ENCODE data around the gene ARPC1B. TPM values are rescaled to one million over a fixed set of nuclear protein-coding genes. Genes with fewer than 3 reads are reported as not detected.
"Not testable (repeated sequence)": the region's sequence is repeated elsewhere in the genome, so short reads cannot be mapped to it uniquely, and the experiment has no call there.

Gene ARPC1B
- total RNA-seq, 1 donor from 2014 or later = 264 TPM

- no peak overlapping the region for H3K4me3 Mint-ChIP-seq (ENCODE audit: low read depth)
- peaks cover 62% of the 10 kb centered on the region for H3K36me3 Mint-ChIP-seq (ENCODE audit: low read depth)
- no peaks in the 10 kb centered on the region for H3K27me3 Mint-ChIP-seq (ENCODE audit: low read depth)
- H3K27ac Mint-ChIP-seq = no peak overlapping the region
- no peaks in the 10 kb centered on the region for H3K9me3 Mint-ChIP-seq
- DNase-seq (ENCODE audit: low spot score) = no peak
- intact Hi-C loops (cut with micrococcal nuclease) = no loop called here
- H3K4me1 Mint-ChIP-seq (ENCODE audit: low read depth) = no peaks in the 10 kb centered on the region
Measured at GRCh38 chr7:99355098-99355497, 19.4 kb upstream of the ARPC1B start.

- Mint-ChIP-seq H3K4me3 (ENCODE audit: low read depth) (no peak overlapping the region), H3K27me3 (ENCODE audit: low read depth) (no peaks in the 10 kb centered on the region), H3K9me3 (no peaks in the 10 kb centered on the region), H3K27ac (no peak overlapping the region), H3K4me1 (ENCODE audit: low read depth) (no peaks in the 10 kb centered on the region), H3K36me3 (ENCODE audit: low read depth) (peaks cover 60% of the 10 kb centered on the region)
- DNase-seq (ENCODE audit: low spot score) = no peak
- intact Hi-C loops (cut with micrococcal nuclease) = no loop called here
Measured at GRCh38 chr7:99357701-99358490, 16.6 kb upstream of the ARPC1B start.

DNA sequence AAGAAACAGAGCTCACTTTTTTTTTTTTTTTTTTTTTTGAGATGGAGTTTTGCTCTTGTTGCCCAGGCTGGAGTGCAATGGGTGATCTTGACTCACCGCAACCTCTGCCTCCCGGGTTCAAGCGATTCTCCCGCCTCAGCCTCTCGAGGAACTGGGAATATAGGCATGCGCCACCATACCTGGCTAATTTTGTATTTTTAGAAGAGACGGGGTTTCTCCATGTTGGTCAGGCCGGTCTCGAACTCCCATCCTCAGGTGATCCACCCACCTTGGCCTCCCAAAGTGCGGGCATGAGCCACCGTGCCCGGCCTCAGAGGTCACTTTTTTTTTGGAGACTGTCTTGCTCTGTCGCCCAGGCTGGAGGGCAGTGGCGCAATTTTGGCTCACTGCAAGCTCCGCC, 16.0 kb upstream of the ARPC1B start:
- H3K27ac Mint-ChIP-seq; H3K4me3 Mint-ChIP-seq (ENCODE audit: low read depth); intact Hi-C loops (cut with micrococcal nuclease); DNase-seq (ENCODE audit: low spot score); H3K4me1 Mint-ChIP-seq (ENCODE audit: low read depth); H3K9me3 Mint-ChIP-seq; H3K27me3 Mint-ChIP-seq (ENCODE audit: low read depth): not testable (repeated sequence)
- H3K36me3 Mint-ChIP-seq (ENCODE audit: low read depth) = peaks cover 66% of the 10 kb centered on the region

DNA sequence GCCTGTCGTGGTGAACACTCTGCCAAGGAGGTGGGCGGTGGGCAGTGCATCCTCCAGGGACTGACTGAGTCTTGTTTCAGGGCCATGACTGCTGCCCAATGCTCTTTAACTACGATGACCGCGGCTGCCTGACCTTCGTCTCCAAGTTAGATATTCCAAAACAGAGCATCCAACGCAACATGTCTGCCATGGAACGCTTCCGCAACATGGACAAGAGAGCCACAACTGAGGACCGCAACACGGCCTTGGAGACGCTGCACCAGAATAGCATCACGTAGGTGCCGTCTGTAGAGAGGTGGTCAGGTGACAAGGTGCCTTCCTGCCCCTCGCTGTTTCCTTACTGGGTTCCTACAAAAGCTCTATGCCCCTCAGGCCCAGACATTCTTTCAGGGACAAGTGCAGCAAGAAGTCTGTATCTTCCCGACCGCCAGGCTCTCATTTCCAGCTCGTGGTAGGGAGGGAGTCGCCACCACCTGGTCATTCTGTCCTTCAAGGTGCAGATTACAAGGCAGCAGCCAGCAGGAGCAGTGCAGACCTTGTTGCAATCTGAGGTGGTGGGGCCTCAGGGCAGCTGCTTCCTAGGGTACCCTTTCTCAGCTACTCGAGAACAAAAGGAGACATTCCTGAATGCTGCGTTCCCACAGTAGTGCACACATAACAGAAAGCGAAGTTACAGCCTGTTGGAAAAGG, 14.9 kb upstream of the ARPC1B start:
- no peaks in the 10 kb centered on the region for H3K9me3 Mint-ChIP-seq
- peaks cover 70% of the 10 kb centered on the region for H3K36me3 Mint-ChIP-seq (ENCODE audit: low read depth)
- no peaks in the 10 kb centered on the region for H3K4me1 Mint-ChIP-seq (ENCODE audit: low read depth)
- H3K27ac Mint-ChIP-seq = no peak overlapping the region
- H3K27me3 Mint-ChIP-seq (ENCODE audit: low read depth) = no peaks in the 10 kb centered on the region
- no peak overlapping the region for H3K4me3 Mint-ChIP-seq (ENCODE audit: low read depth)
- no peak for DNase-seq (ENCODE audit: low spot score)
- intact Hi-C loops (cut with micrococcal nuclease) = no loop called here

DNA sequence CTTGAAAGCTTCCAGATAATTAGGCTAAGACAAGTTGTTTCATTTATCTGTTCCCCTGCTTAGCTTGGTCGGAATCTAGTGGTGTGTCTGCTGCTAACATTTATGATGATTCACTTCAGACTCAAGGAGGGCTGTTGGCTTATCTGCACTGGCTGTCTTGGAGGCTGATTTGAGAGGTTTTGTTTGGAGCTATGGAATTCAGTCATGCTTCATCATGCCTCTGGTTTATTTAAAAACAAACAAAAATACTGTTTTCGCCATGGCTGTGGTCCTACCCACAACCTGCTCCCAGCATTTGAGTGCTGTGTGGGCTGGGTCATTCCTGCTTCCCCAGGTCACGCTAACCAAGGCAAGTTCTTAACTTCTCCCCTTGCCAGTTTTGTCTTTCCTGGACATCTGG, 11.7 kb upstream of the ARPC1B start:
- Mint-ChIP-seq H3K27ac (no peak overlapping the region), H3K36me3 (ENCODE audit: low read depth) (peaks cover 75% of the 10 kb centered on the region), H3K27me3 (ENCODE audit: low read depth) (no peaks in the 10 kb centered on the region), H3K9me3 (no peaks in the 10 kb centered on the region), H3K4me3 (ENCODE audit: low read depth) (no peak overlapping the region), H3K4me1 (ENCODE audit: low read depth) (no peaks in the 10 kb centered on the region)
- intact Hi-C loops (cut with micrococcal nuclease) = no loop called here
- no peak for DNase-seq (ENCODE audit: low spot score)

GRCh38 chr7:99363286-99363685, 11.2 kb upstream of the ARPC1B start:
- no peak overlapping the region for H3K4me3 Mint-ChIP-seq (ENCODE audit: low read depth)
- intact Hi-C loops (cut with micrococcal nuclease) = no loop called here
- H3K9me3 Mint-ChIP-seq = no peaks in the 10 kb centered on the region
- H3K36me3 Mint-ChIP-seq (ENCODE audit: low read depth) = peaks cover 70% of the 10 kb centered on the region
- H3K4me1 Mint-ChIP-seq (ENCODE audit: low read depth) = no peaks in the 10 kb centered on the region
- no peak for DNase-seq (ENCODE audit: low spot score)
- no peaks in the 10 kb centered on the region for H3K27me3 Mint-ChIP-seq (ENCODE audit: low read depth)
- H3K27ac Mint-ChIP-seq = no peak overlapping the region

DNA sequence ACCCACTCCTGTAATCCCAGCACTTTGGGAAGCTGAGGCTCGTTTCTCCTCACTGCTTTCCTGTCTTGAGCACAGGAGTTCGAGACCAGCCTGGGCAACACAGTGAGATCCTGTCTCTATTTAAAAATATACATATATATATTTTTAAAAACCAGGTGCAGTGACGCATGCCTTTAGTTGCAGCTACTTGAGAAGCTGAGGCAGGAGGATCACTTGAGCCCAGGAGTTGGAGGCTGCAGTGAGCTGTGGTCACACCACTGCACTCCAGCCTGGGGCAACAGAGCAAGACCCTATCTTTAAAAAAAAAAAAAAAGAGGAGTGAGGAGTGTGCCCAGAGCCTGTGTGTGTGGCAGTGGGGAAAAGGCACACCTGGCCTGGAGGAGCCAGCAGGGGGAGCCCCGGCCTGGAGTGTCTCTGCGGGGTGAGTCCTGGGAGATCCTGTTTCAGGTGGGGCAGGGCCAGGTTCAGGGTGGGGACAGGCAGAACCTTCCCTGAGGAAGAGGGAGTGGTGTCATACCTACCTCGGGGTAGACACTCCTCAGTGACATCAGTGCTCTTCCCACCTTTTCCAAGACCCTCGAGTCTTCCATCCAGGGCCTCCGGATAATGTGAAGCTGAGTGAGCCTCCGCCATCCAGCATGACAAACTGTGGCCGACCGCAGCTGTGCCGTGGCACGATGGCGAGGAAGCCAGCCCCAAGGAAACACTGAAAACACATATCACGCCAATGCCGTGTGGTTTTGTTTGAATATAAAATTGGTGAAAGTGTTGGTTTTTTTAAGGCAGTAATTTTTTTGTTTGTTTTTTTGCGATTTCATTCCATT, 9.0 kb upstream of the ARPC1B start:
- Mint-ChIP-seq H3K4me3 (ENCODE audit: low read depth) (no peak overlapping the region), H3K27me3 (ENCODE audit: low read depth) (no peaks in the 10 kb centered on the region)

GRCh38 chr7:99366646-99367045, 7.9 kb upstream of the ARPC1B start:
- intact Hi-C loops (cut with micrococcal nuclease) = no loop called here
- no peak for DNase-seq (ENCODE audit: low spot score)
- Mint-ChIP-seq H3K4me1 (ENCODE audit: low read depth) (peaks cover 3% of the 10 kb centered on the region), H3K27me3 (ENCODE audit: low read depth) (no peaks in the 10 kb centered on the region), H3K27ac (no peak overlapping the region), H3K4me3 (ENCODE audit: low read depth) (no peak overlapping the region), H3K36me3 (ENCODE audit: low read depth) (peaks cover 52% of the 10 kb centered on the region), H3K9me3 (no peaks in the 10 kb centered on the region)

More for the DNA sequence above, 9.0 kb upstream of the ARPC1B start:
- no peaks in the 10 kb centered on the region for H3K9me3 Mint-ChIP-seq
- intact Hi-C loops (cut with micrococcal nuclease) = no loop called here
- no peak overlapping the region for H3K27ac Mint-ChIP-seq
- DNase-seq (ENCODE audit: low spot score) = peak; percentile 39
- H3K4me1 Mint-ChIP-seq (ENCODE audit: low read depth) = peaks cover 3% of the 10 kb centered on the region
- H3K36me3 Mint-ChIP-seq (ENCODE audit: low read depth) = peaks cover 63% of the 10 kb centered on the region

DNA sequence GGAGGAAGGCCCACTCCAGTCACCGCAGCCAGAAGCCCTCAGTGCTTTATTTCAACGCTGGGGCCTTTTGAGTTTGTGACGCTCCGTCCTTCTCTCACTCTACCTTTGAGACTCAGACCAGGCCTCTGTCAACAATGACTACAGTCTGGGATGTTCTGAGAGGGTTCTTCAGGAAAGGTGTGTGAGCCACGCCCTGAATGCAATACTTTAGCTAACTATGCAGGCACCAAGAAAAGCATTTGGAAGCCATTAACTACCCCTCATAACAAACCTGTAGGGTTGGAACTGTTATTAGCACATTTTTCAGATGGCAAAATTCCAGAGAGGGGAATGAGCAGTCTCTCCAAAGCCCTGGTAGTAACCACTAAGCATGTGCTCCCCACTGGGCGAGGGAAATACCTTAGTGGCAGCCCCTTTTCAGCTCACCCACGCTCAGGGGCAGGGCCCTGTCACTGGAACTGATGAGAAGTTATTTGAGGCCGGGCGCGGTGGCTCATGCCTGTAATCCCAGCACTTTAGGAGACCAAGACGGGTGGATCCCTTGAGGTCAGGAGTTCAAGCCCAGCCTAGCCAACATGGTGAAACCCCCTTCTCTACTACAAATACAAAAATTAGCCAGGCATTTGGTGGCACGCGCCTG, 5.7 kb upstream of the ARPC1B start:
- DNase-seq (ENCODE audit: low spot score) = no peak
- H3K9me3 Mint-ChIP-seq = no peaks in the 10 kb centered on the region
- H3K27ac Mint-ChIP-seq = no peak overlapping the region
- intact Hi-C loops (cut with micrococcal nuclease) = no loop called here
- peaks cover 38% of the 10 kb centered on the region for H3K36me3 Mint-ChIP-seq (ENCODE audit: low read depth)
- H3K27me3 Mint-ChIP-seq (ENCODE audit: low read depth) = no peaks in the 10 kb centered on the region
- peaks cover 8% of the 10 kb centered on the region for H3K4me1 Mint-ChIP-seq (ENCODE audit: low read depth)
- no peak overlapping the region for H3K4me3 Mint-ChIP-seq (ENCODE audit: low read depth)

DNA sequence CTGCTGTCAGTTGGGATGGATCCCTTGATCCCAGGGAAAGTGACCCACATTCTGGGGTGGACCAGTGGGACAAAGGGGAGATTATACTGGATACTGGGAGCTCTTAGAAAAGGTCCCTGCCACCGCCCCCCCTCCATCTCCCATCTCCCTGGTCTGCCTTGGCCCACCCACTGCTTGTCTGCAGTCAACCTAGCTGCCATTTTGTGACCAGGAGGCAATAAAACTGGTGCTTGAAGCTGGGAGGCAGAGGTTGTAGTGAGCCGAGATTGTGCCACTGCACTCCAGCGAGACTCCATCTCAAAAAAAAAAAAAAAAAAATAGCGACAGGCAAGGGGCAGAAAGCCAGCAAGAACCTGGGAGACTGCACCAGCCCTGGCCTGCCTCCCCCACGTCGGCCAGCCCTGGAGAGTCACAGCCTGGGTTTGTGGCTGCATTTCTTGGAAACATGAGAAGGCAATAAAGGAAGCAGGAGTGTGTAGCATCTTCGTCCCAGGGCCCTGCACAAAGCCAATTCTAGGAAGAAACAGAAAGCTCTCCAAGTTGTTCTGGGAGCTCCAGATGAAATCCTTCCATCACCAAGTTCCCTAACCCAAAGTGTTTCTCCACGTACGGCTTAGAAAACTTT, 4.7 kb upstream of the ARPC1B start:
- H3K27me3 Mint-ChIP-seq (ENCODE audit: low read depth) = no peaks in the 10 kb centered on the region
- peaks cover 8% of the 10 kb centered on the region for H3K4me1 Mint-ChIP-seq (ENCODE audit: low read depth)
- no peak overlapping the region for H3K27ac Mint-ChIP-seq
- H3K36me3 Mint-ChIP-seq (ENCODE audit: low read depth) = peaks cover 30% of the 10 kb centered on the region
- no peak for DNase-seq (ENCODE audit: low spot score)
- intact Hi-C loops (cut with micrococcal nuclease) = no loop called here
- H3K4me3 Mint-ChIP-seq (ENCODE audit: low read depth) = no peak overlapping the region
- no peaks in the 10 kb centered on the region for H3K9me3 Mint-ChIP-seq

DNA sequence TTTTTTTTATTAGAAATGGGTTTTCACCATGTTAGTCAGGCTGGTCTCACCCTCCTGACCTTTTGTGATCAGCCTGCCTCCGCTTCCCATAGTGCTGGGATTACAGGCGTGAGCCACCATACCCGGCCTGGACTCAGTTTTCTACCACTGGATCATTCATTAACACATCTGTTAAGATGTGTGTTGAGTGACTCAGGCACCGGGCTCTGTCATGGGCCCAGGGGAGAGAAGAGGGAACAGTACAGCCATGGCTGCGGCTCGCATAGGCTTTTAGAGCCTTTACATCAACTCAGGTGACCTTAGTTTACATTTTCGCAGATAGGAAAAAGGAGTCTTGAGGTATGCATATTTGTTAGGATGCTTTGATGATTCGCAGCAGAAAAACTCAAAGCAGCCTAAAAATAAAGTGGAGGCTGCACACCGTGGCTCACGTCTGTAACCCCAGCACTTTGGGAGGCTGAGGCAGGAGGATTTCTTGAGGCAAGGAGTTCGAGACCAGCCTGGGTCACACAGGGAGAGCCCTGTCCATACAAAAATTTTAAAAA, 3.1 kb upstream of the ARPC1B start:
- Mint-ChIP-seq H3K36me3 (ENCODE audit: low read depth) (peaks cover 16% of the 10 kb centered on the region), H3K27ac (no peak overlapping the region), H3K4me1 (ENCODE audit: low read depth) (peaks cover 11% of the 10 kb centered on the region), H3K27me3 (ENCODE audit: low read depth) (no peaks in the 10 kb centered on the region), H3K9me3 (no peaks in the 10 kb centered on the region), H3K4me3 (ENCODE audit: low read depth) (no peak overlapping the region)
- intact Hi-C loops (cut with micrococcal nuclease) = no loop called here
- DNase-seq (ENCODE audit: low spot score) = no peak
